ENCODE data around the gene OR5I1. TPM values are rescaled to one million over a fixed set of nuclear protein-coding genes. Genes with fewer than 3 reads are reported as not detected.

OR5I1 gene
- total RNA-seq: not detected

GRCh38 chr11:55936300-55936699 is at the start of gene OR5I1:
OR5I1 (minus strand) TSS chr11:55936400; CDS start chr11:55936400, 0 bp downstream.
- 72 to 75% methylated on average over 2 of the region's 2 CpGs for WGBS, 2 donors
- no peak within 1 kb of the TSS for H3K4me3 ChIP-seq (replicated peaks in 1 of 3)

GRCh38 chr11:55970935-55971334 is 34.7 kb upstream of the OR5I1 start:
- TF ChIP-seq, protein P1, sequence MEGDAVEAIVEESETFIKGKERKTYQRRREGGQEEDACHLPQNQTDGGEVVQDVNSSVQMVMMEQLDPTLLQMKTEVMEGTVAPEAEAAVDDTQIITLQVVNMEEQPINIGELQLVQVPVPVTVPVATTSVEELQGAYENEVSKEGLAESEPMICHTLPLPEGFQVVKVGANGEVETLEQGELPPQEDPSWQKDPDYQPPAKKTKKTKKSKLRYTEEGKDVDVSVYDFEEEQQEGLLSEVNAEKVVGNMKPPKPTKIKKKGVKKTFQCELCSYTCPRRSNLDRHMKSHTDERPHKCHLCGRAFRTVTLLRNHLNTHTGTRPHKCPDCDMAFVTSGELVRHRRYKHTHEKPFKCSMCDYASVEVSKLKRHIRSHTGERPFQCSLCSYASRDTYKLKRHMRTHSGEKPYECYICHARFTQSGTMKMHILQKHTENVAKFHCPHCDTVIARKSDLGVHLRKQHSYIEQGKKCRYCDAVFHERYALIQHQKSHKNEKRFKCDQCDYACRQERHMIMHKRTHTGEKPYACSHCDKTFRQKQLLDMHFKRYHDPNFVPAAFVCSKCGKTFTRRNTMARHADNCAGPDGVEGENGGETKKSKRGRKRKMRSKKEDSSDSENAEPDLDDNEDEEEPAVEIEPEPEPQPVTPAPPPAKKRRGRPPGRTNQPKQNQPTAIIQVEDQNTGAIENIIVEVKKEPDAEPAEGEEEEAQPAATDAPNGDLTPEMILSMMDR (IDR thresholded peaks at IDR 0.05): no peak
- TF ChIP-seq POLR2A (IDR thresholded peaks at IDR 0.05): no peak
- no peak for DNase-seq
- Histone ChIP-seq H3K36me3 (no peaks in the 10 kb centered on the region), H3K27ac (no peak overlapping the region), H3K27me3 (no peaks in the 10 kb centered on the region), H3K4me3 (replicated peaks in 1 of 3) (no peak overlapping the region), H3K4me1 (no peaks in the 10 kb centered on the region), H3K9me3 (no peaks in the 10 kb centered on the region)
- intact Hi-C loops (cut with DNase I): no loop called here
- 89 to 91% methylated on average over 2 of the region's 3 CpGs for whole genome bisulfite sequencing, 2 donors

More at GRCh38 chr11:55936300-55936699, at the start of gene OR5I1:
- Histone ChIP-seq H3K9me3 (no peaks in the 10 kb centered on the region), H3K4me1 (no peaks in the 10 kb centered on the region), H3K27ac (no peak within 1 kb of the TSS), H3K36me3 (no peaks in the 10 kb centered on the region), H3K27me3 (no peaks in the 10 kb centered on the region)
- TF ChIP-seq, protein P1 (IDR thresholded peaks at IDR 0.05): no peak
- TF ChIP-seq POLR2A (IDR thresholded peaks at IDR 0.05): no peak
- intact Hi-C loops (cut with DNase I): no loop called here
- DNase-seq: no peak

- Histone ChIP-seq H3K9me3 (no peaks in the 10 kb centered on the region), H3K4me3 (replicated peaks in 1 of 3) (no peak within 1 kb of the TSS), H3K4me1 (no peaks in the 10 kb centered on the region), H3K36me3 (no peaks in the 10 kb centered on the region), H3K27ac (no peak within 1 kb of the TSS), H3K27me3 (no peaks in the 10 kb centered on the region)
- no peak for DNase-seq
- WGBS, 2 donors: 89 to 90% methylated on average over 2 of the region's 2 CpGs
- intact Hi-C loops (cut with DNase I): no loop called here
- TF ChIP-seq POLR2A (IDR thresholded peaks at IDR 0.05): no peak
- TF ChIP-seq, protein P1 (IDR thresholded peaks at IDR 0.05): no peak
Measured at GRCh38 chr11:55969845-55970244, 33.6 kb upstream of the OR5I1 start, which contains the start of gene OR10AG1. OR10AG1 (minus strand) TSS chr11:55969945; CDS start chr11:55969907, 38 bp downstream.

GRCh38 chr11:55967914-55968313 is 31.7 kb upstream of the OR5I1 start:
- Histone ChIP-seq H3K4me1 (no peaks in the 10 kb centered on the region), H3K27ac (no peak overlapping the region), H3K4me3 (replicated peaks in 1 of 3) (no peak overlapping the region), H3K9me3 (no peaks in the 10 kb centered on the region), H3K36me3 (no peaks in the 10 kb centered on the region), H3K27me3 (no peaks in the 10 kb centered on the region)
- 78% methylated on average over 5 of the region's 5 CpGs for WGBS, 2 donors
- no peak for TF ChIP-seq POLR2A (IDR thresholded peaks at IDR 0.05)
- TF ChIP-seq, protein P1 (IDR thresholded peaks at IDR 0.05): no peak
- intact Hi-C loops (cut with DNase I): no loop called here
- no peak for DNase-seq

- no peaks in the 10 kb centered on the region for H3K36me3 ChIP-seq
- intact Hi-C loops (cut with DNase I): no loop called here
- no peaks in the 10 kb centered on the region for H3K27me3 ChIP-seq
- H3K9me3 ChIP-seq: no peaks in the 10 kb centered on the region
- DNase-seq: no peak
- H3K4me1 ChIP-seq: no peaks in the 10 kb centered on the region
- WGBS, 2 donors: 61 to 69% methylated on average over 2 of the region's 2 CpGs
- TF ChIP-seq POLR2A (IDR thresholded peaks at IDR 0.05): no peak
- TF ChIP-seq, protein P1 (IDR thresholded peaks at IDR 0.05): no peak
- H3K27ac ChIP-seq: no peak overlapping the region
- no peak overlapping the region for H3K4me3 ChIP-seq (replicated peaks in 1 of 3)
Measured at GRCh38 chr11:55966391-55966790, 30.2 kb upstream of the OR5I1 start.
